Endothelial cell of umbilical vein (primary cell): Measurements from ENCODE around the gene ZNF396. TPM values are rescaled to one million over a fixed set of nuclear protein-coding genes. Genes with fewer than 3 reads are reported as not detected.

ENCODE experiments used
- BruUV-seq: library from RNA; stranded (reverse); fragments of 400-500 nt; replicated peaks from 2 replicates; lab custom pipeline; 2021; lab: Mats Ljungman, UMichigan
- CTCF ChIA-PET: fragments of 300-600, 350-600 bp; sonication (Branson Sonifier 250); formaldehyde crosslinking; loops from one replicate; lab custom pipeline; 2021; ENCODE audit warnings: antibody characterized with exemption, inconsistent platforms; lab: Charles Lee
- POLR2A ChIA-PET: fragments of 300-600, 350-600 bp; sonication (Branson Sonifier 250); formaldehyde crosslinking; loops from one replicate; lab custom pipeline; 2021; ENCODE audit warnings: antibody characterized with exemption, inconsistent platforms; lab: Charles Lee
- DNase-seq: peaks from one replicate; pipeline ENCODE4 v3.0.0-alpha.2; 2011; ENCODE audit warnings: low read depth, low spot score
- FAIRE-seq: peaks from 2 replicates; lab custom pipeline; 2011; peaks lifted over from hg19 to GRCh38; lab: Jason Lieb, UNC
- H2AFZ ChIP-seq: 2 replicates; pipeline ENCODE4 v1.6.0; 2012; ENCODE audit warnings: low read depth, low read length, control low read depth, inconsistent platforms
- H3K27ac ChIP-seq: 2 replicates; pipeline ENCODE4 v1.5.1; 2011; ENCODE audit warnings: low read depth, mild to moderate bottlenecking, control low read depth, low read length, moderate library complexity; ENCODE audit not compliant: insufficient read depth
- H3K27me3 ChIP-seq, 2 experiments: 2 replicates each; pipeline versions ENCODE4 v1.6.0 to v1.6.1; 2011; ENCODE audit warnings: low read length in 2 of 2, mixed read lengths in 1 of 2; ENCODE audit not compliant: control insufficient read depth in 2 of 2, insufficient read depth in 2 of 2
- H3K36me3 ChIP-seq, 2 experiments: 2 replicates in 1 of 2; 3 replicates in 1 of 2; pipeline ENCODE4 v1.5.1; 2011; ENCODE audit warnings: low read length in 2 of 2, mild to moderate bottlenecking in 1 of 2, moderate library complexity in 1 of 2; ENCODE audit not compliant: control insufficient read depth in 2 of 2, insufficient read depth in 2 of 2; ENCODE audit errors: extremely low read depth in 1 of 2
- H3K4me1 ChIP-seq: 3 replicates; pipeline ENCODE4 v1.5.1; 2011; ENCODE audit warnings: mild to moderate bottlenecking, low read length; ENCODE audit not compliant: control insufficient read depth, insufficient read depth; ENCODE audit errors: extremely low read depth
- H3K4me2 ChIP-seq: 2 replicates; pipeline ENCODE4 v1.6.1; 2011; ENCODE audit warnings: low read length, control low read depth, mixed read lengths; ENCODE audit not compliant: insufficient read depth
- H3K4me3 ChIP-seq, 3 experiments: fragments of 200-600 bp in 1 of 3; sonication (generic), shearing (Covaris generic) in 1 of 3; replicated peaks in 1 of 3; 2 replicates each; pipeline ENCODE4 v1.5.1; 2011 to 2016; ENCODE audit warnings: control low read depth in 3 of 3, low read length in 3 of 3, mild to moderate bottlenecking in 2 of 3, inconsistent platforms in 1 of 3, low read depth in 1 of 3, moderate library complexity in 1 of 3; ENCODE audit not compliant: insufficient read depth in 1 of 3
- H3K79me2 ChIP-seq: 2 replicates; pipeline ENCODE4 v1.6.0; 2012; ENCODE audit warnings: low read length, inconsistent platforms; ENCODE audit not compliant: control insufficient read depth, insufficient read depth
- H3K9ac ChIP-seq: replicated peaks from 2 replicates; pipeline ENCODE3; 2011; ENCODE audit warnings: low read length, control low read depth; ENCODE audit not compliant: insufficient read depth; ENCODE audit errors: extremely low read depth
- H3K9me1 ChIP-seq: replicated peaks from 3 replicates; pipeline ENCODE4 v1.6.0; 2011; ENCODE audit warnings: mild to moderate bottlenecking, low read length; ENCODE audit not compliant: control insufficient read depth, insufficient read depth; ENCODE audit errors: extremely low read depth
- H3K9me3 ChIP-seq: replicated peaks from 2 replicates; pipeline ENCODE4 v1.5.1; 2012; ENCODE audit warnings: low read length, inconsistent platforms; ENCODE audit not compliant: control insufficient read depth, insufficient read depth
- H4K20me1 ChIP-seq: replicated peaks from 2 replicates; pipeline ENCODE3; 2011; ENCODE audit warnings: mild to moderate bottlenecking, low read length; ENCODE audit not compliant: control insufficient read depth, insufficient read depth; ENCODE audit errors: extremely low read depth
- EZH2 ChIP-seq: IDR thresholded peaks from 2 replicates; pipeline ENCODE4 v1.6.1; 2012; ENCODE audit warnings: borderline replicate concordance, low read depth, mild to moderate bottlenecking, moderate library complexity, low read length, inconsistent platforms; ENCODE audit not compliant: severe bottlenecking
- FOS ChIP-seq: IDR thresholded peaks from 2 replicates; pipeline ENCODE4 v1.6.1; 2011; ENCODE audit warnings: mild to moderate bottlenecking, low read length, moderate library complexity, borderline replicate concordance; ENCODE audit not compliant: insufficient read depth
- JUN ChIP-seq: IDR thresholded peaks from 2 replicates; pipeline ENCODE4 v1.6.1; 2011; ENCODE audit warnings: borderline replicate concordance, low read depth; ENCODE audit not compliant: insufficient read length, insufficient read depth
- POLR2A ChIP-seq: IDR thresholded peaks from 2 replicates; pipeline ENCODE4 v1.6.1; 2012; ENCODE audit warnings: low read depth, mild to moderate bottlenecking, control low read depth, low read length
- dilution Hi-C: fragments of 300-500 bp; cut with MboI; formaldehyde crosslinking; loops from one replicate; pipeline ENCODE4 v1.15.0; 2019; ENCODE audit warnings: low sequenced_read_pairs; ENCODE audit not compliant: extremely low pct_ligation_motif_present
- intact Hi-C: fragments of 100-400 bp; cut with micrococcal nuclease; formaldehyde crosslinking; loops from one replicate; pipeline ENCODE4 v1.10.0; 2022
- polyA plus RNA-seq, 4 experiments: library from polyadenylated mRNA; depleted of rRNA in 3 of 4; stranded (reverse) in 3 of 4; unstranded in 1 of 4; fragments of >200 nt; gene quantifications; 2 replicates each; pipeline versions ENCODE4 v1.2.1 to v1.2.3, GENCODE V29; 2011 to 2012; ENCODE audit warnings: missing spikeins in 1 of 4
- total RNA-seq: library from RNA; stranded (reverse); gene quantifications from 2 replicates; pipeline ENCODE4 v1.2.3, GENCODE V29; 2021
- TF ChIP-seq, protein P1 (sequence below), 2 donors: IDR thresholded peaks; 1 replicate in 1 of 2; 2 replicates in 1 of 2; pipeline ENCODE4 v1.5.1; 2011; ENCODE audit warnings: low read length in 2 of 2, mild to moderate bottlenecking in 2 of 2, moderate library complexity in 2 of 2, control low read depth in 1 of 2, inconsistent platforms in 1 of 2, low read depth in 1 of 2; ENCODE audit not compliant: insufficient read depth in 1 of 2; ENCODE audit errors: extremely low read depth in 1 of 2
- TF ChIP-seq, protein P2 (sequence below): IDR thresholded peaks from 2 replicates; pipeline ENCODE4 v1.6.1; 2011; ENCODE audit not compliant: insufficient read depth, insufficient read length

The ZNF396 gene
- total and polyA plus RNA-seq, 2 donors (not counting 3 experiments of a cell fraction or from before 2014, with no cell fraction given) = 0.28 to 0.44 TPM

DNA sequence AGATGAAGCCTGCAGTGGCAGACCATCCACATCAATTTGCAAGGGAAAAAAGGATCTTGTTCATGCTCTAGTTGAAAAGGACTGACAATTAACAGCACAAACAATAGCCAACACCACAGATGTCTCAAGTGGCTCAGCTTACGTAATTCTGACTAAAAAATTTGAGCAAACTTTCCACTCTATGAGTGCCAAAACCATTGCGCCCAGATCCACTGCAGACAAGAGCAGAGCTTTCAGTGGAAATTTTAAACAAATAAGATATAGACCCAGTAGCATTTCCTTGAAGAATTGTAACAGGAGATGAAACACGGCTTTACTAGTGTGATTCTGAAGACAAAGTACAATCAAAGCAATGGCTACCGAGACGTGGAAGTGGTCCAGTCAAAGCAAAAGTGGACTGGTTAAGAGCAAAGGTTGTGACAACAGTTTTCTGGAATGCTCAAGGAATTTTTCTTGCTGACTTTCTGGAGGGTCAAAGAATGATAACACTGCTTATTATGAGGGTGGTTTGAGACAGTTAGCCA, 12.0 kb upstream of the ZNF396 start:
- intact Hi-C loops = loop anchor here (5.0 to 10.0 kb wide), 5 partner anchors 193 to 706 kb away; partner anchors contain the start of genes GALNT1 and RMP24
- no peak overlapping the region for H3K9ac ChIP-seq
- no peaks in the 10 kb centered on the region for H3K27me3 ChIP-seq
- no peaks in the 10 kb centered on the region for H3K36me3 ChIP-seq
- BruUV-seq = no TSS peak
- no peaks in the 10 kb centered on the region for H3K9me3 ChIP-seq
- dilution Hi-C loops = no loop called here
- FAIRE-seq (no peak), DNase-seq (peak; percentile 47)
- peak overlapping the region; percentile 66 for H2AFZ ChIP-seq
- H3K9me1 ChIP-seq = no peaks in the 10 kb centered on the region
- no peak overlapping the region for H3K4me2 ChIP-seq
- no peak overlapping the region for H3K4me3 ChIP-seq
- H3K4me1 ChIP-seq = no peaks in the 10 kb centered on the region
- POLR2A ChIA-PET = no interaction called here
- CTCF ChIA-PET = no interaction called here
- TF ChIP-seq JUN = no peak
- no peak for TF ChIP-seq FOS
- TF ChIP-seq, protein P1, sequence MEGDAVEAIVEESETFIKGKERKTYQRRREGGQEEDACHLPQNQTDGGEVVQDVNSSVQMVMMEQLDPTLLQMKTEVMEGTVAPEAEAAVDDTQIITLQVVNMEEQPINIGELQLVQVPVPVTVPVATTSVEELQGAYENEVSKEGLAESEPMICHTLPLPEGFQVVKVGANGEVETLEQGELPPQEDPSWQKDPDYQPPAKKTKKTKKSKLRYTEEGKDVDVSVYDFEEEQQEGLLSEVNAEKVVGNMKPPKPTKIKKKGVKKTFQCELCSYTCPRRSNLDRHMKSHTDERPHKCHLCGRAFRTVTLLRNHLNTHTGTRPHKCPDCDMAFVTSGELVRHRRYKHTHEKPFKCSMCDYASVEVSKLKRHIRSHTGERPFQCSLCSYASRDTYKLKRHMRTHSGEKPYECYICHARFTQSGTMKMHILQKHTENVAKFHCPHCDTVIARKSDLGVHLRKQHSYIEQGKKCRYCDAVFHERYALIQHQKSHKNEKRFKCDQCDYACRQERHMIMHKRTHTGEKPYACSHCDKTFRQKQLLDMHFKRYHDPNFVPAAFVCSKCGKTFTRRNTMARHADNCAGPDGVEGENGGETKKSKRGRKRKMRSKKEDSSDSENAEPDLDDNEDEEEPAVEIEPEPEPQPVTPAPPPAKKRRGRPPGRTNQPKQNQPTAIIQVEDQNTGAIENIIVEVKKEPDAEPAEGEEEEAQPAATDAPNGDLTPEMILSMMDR (IDR thresholded peaks at IDR 0.05; ENCODE audit: extremely low read depth in 1 of 2, insufficient read depth in 1 of 2, low read depth in 1 of 2, low read length in 2 of 2) = no peak
- TF ChIP-seq, protein P2, sequence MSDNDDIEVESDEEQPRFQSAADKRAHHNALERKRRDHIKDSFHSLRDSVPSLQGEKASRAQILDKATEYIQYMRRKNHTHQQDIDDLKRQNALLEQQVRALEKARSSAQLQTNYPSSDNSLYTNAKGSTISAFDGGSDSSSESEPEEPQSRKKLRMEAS = no peak
- no peaks in the 10 kb centered on the region for H4K20me1 ChIP-seq
- no peaks in the 10 kb centered on the region for H3K79me2 ChIP-seq
- no peak overlapping the region for H3K27ac ChIP-seq

DNA sequence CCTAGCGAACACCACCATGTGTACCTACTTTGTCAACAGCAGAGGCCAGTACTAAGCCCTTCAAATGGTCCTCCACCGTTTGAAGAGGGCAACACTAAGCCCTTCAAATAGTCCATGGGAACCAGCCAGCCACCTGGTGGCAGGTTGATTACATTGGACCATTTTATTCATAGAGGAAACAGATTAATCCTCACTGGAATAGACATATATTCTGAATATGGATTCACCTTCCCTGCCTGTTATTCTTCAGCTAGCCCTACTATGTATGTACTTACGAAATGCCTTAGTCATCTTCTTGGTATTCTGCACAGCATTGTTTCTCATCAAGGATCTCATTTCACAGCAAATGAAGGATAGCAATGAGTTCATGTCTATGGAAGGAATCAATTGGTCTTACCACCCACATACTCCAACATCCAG, 10.0 kb upstream of the ZNF396 start:
- Histone ChIP-seq H4K20me1 (no peaks in the 10 kb centered on the region), H3K9me1 (no peaks in the 10 kb centered on the region), H3K4me3 (no peak overlapping the region), H3K9me3 (no peaks in the 10 kb centered on the region), H3K27ac (no peak overlapping the region), H3K4me1 (no peaks in the 10 kb centered on the region), H2AFZ (peak overlapping the region; percentile 58), H3K27me3 (no peaks in the 10 kb centered on the region), H3K36me3 (no peaks in the 10 kb centered on the region), H3K79me2 (no peaks in the 10 kb centered on the region), H3K9ac (no peak overlapping the region), H3K4me2 (no peak overlapping the region)
- intact Hi-C loops = loop anchor here (2.0 to 10.0 kb wide), 7 partner anchors 22 to 708 kb away; partner anchors contain the start of genes GALNT1 and RMP24
- POLR2A ChIA-PET = no interaction called here
- DNase-seq (no peak), FAIRE-seq (no peak)
- TF ChIP-seq EZH2 (no peak), POLR2A (no peak)
- TF ChIP-seq, protein P1 (IDR thresholded peaks at IDR 0.05; ENCODE audit: extremely low read depth in 1 of 2, insufficient read depth in 1 of 2, low read depth in 1 of 2, low read length in 2 of 2) = peak; percentile 7 to 14
- dilution Hi-C loops = no loop called here
- CTCF ChIA-PET = interaction anchor here (0.9 to 1.9 kb wide), 54 partner anchors 8 to 897 kb away, joined by 3 to 23 read pairs (median 5); partner anchors contain the start of genes INO80C, ZNF396 and ZNF397
- no TSS peak for BruUV-seq
